ENCODE data around the gene FLNC. TPM values are rescaled to one million over a fixed set of nuclear protein-coding genes. Genes with fewer than 3 reads are reported as not detected.

FLNC gene
- total and polyA plus RNA-seq, 2 of the 4 experiments (the other 2 are of a cell fraction) = 116 to 154 TPM

GRCh38 chr7:128818694-128819093 lies 11.5 kb upstream of the FLNC start:
- Histone ChIP-seq H3K14ac (replicated peaks; ENCODE audit: low read depth, low read length) (no peak overlapping the region), H3K36me3 (ENCODE audit: control insufficient read depth, insufficient read depth, low read length) (no peaks in the 10 kb centered on the region), H3K4me3 (ENCODE audit: insufficient read depth, low read depth, low read length) (no peak overlapping the region), H3K9me3 (ENCODE audit: control insufficient read depth, insufficient read depth, low read length) (no peaks in the 10 kb centered on the region), H3K18ac (ENCODE audit: low read depth, low read length) (no peak overlapping the region), H3K23ac (ENCODE audit: low read depth, low read length) (no peak overlapping the region), H3K27me3 (ENCODE audit: control insufficient read depth, insufficient read depth, low read length) (no peaks in the 10 kb centered on the region), H2BK20ac (ENCODE audit: low read depth, low read length) (no peak overlapping the region), H4K91ac (ENCODE audit: insufficient read depth, low read depth, low read length) (no peak overlapping the region), H3K56ac (ENCODE audit: extremely low read depth, insufficient read depth, low read length) (no peak overlapping the region), H3K9ac (ENCODE audit: low read depth, low read length) (no peak overlapping the region), H2BK5ac (ENCODE audit: low read depth, low read length, poor library complexity, severe bottlenecking) (no peak overlapping the region), H3K79me1 (ENCODE audit: low read depth in 1 of 2, low read length in 2 of 2) (no peaks in the 10 kb centered on the region; a peak in 1 of 4 replicates), H3K4ac (ENCODE audit: low read depth, low read length) (no peak overlapping the region), H2BK15ac (ENCODE audit: low read depth, low read length) (no peak overlapping the region), H4K5ac (ENCODE audit: low read depth, low read length) (no peak overlapping the region), H4K8ac (ENCODE audit: low read depth in 2 of 2, low read length in 2 of 2) (no peak overlapping the region), H3K4me1 (ENCODE audit: control insufficient read depth, insufficient read depth, low read length) (no peaks in the 10 kb centered on the region), H4K20me1 (ENCODE audit: insufficient read depth, low read length) (no peaks in the 10 kb centered on the region), H3K9me1 (ENCODE audit: insufficient read depth, low read length) (peaks cover 4% of the 10 kb centered on the region; the same call in 1 of the 2 replicates), H3K4me2 (ENCODE audit: low read depth, low read length) (no peak overlapping the region), H2AFZ (replicated peaks; ENCODE audit: low read length, poor library complexity) (no peak overlapping the region), H2AK9ac (replicated peaks; ENCODE audit: low read depth, low read length, poor library complexity) (peak overlapping the region; percentile 30), H2BK120ac (ENCODE audit: low read depth, low read length) (no peak overlapping the region), H3K27ac (ENCODE audit: insufficient read depth, low read length) (no peak overlapping the region), H2AK5ac (ENCODE audit: low read depth, low read length) (no peak overlapping the region)
- no peak for TF ChIP-seq RAD21 (IDR thresholded peaks at IDR 0.05; ENCODE audit: low read length)
- TF ChIP-seq POLR2A (IDR thresholded peaks at IDR 0.05; ENCODE audit: low read depth, low read length) = no peak
- TF ChIP-seq MXI1 (IDR thresholded peaks at IDR 0.05; ENCODE audit: borderline replicate concordance, low read depth, low read length) = no peak
- TF ChIP-seq MAZ (IDR thresholded peaks at IDR 0.05; ENCODE audit: borderline replicate concordance, low read depth, low read length) = no peak
- no peak for TF ChIP-seq SMC3 (IDR thresholded peaks at IDR 0.05; ENCODE audit: low read depth, low read length)
- no peak for TF ChIP-seq RCOR1 (IDR thresholded peaks at IDR 0.05; ENCODE audit: insufficient replicate concordance, low read length)
- no peak for TF ChIP-seq CEBPB (IDR thresholded peaks at IDR 0.05; ENCODE audit: low read depth, low read length)
- no peak for TF ChIP-seq ELK1 (IDR thresholded peaks at IDR 0.05; ENCODE audit: borderline replicate concordance, low read depth, low read length)
- TF ChIP-seq USF2 (IDR thresholded peaks at IDR 0.05; ENCODE audit: low read depth, low read length) = no peak
- intact Hi-C loops (cut with micrococcal nuclease) = no loop called here
- CTCF ChIA-PET = no interaction called here
- dilution Hi-C loops (cut with HindIII; ENCODE audit: low sequenced_read_pairs, unreplicated experiment) = no loop called here
- no CpG with 5 or more reads among the region's 3 CpGs for WGBS, 2 experiments (ENCODE audit: extremely low coverage in 2 of 2, insufficient read length in 1 of 2)
- DNase-seq (no peak), ATAC-seq (ENCODE audit: low read depth) (no peak)
- in situ Hi-C loops (cut with MboI; ENCODE audit: low sequenced_read_pairs) = no loop called here
- no TSS peak for BruUV-seq (replicated peaks)
- POLR2A ChIA-PET (ENCODE audit: unreplicated experiment) = interaction anchor here (0.7 kb wide), 1 partner anchor 9 kb away, joined by 3 read pairs; no protein-coding TSS in a partner anchor

All from IMR-90 (cell line).